GM12864 (cell line): ENCODE measurements around the gene TSPAN3.

ENCODE experiments used
- DNase-seq: peaks from one replicate; pipeline ENCODE4 v3.0.0-alpha.2; 2011; ENCODE audit warnings: low read depth
- H3K4me3 ChIP-seq: 2 replicates; pipeline ENCODE4 v1.5.1; 2011; ENCODE audit warnings: mild to moderate bottlenecking, low read depth, low read length, control low read depth
- CTCF ChIP-seq: IDR thresholded peaks from 2 replicates; pipeline ENCODE4 v1.5.1; 2011; ENCODE audit warnings: low read depth, mild to moderate bottlenecking, moderate library complexity, low read length, control low read depth, inconsistent platforms; ENCODE audit errors: missing control alignments

TSPAN3 gene

GRCh38 chr15:77009646-77010311 lies 61.1 kb downstream of the TSPAN3 start:
- no peak for DNase-seq
- H3K4me3 ChIP-seq = no peak overlapping the region
- no peak for TF ChIP-seq CTCF

GRCh38 chr15:77009176-77009575 lies 61.7 kb downstream of the TSPAN3 start:
- no peak for DNase-seq
- H3K4me3 ChIP-seq = no peak overlapping the region
- TF ChIP-seq CTCF = no peak

GRCh38 chr15:77004189-77004588 lies 66.7 kb downstream of the TSPAN3 start:
- no peak for DNase-seq
- H3K4me3 ChIP-seq = no peak overlapping the region
- no peak for TF ChIP-seq CTCF

GRCh38 chr15:77002954-77003912 lies 67.7 kb downstream of the TSPAN3 start:
- peak overlapping the region; percentile 3; the same call in 1 of the 2 replicates for H3K4me3 ChIP-seq
- peak; percentile 62 for DNase-seq
- TF ChIP-seq CTCF = no peak

GRCh38 chr15:77002436-77002835 lies 68.5 kb downstream of the TSPAN3 start:
- no peak for TF ChIP-seq CTCF
- no peak overlapping the region; the same call in 1 of the 2 replicates for H3K4me3 ChIP-seq
- no peak for DNase-seq

- DNase-seq = no peak
- TF ChIP-seq CTCF = no peak
- H3K4me3 ChIP-seq = no peak overlapping the region
These were observed 68.9 kb downstream of the TSPAN3 start for GRCh38 chr15:77001966-77002365.
